ENCODE results near the gene PRSS2.
"Not testable (repeated sequence)": the region's sequence is repeated elsewhere in the genome, so short reads cannot be mapped to it uniquely, and the experiment has no call there.

The PRSS2 gene

DNA sequence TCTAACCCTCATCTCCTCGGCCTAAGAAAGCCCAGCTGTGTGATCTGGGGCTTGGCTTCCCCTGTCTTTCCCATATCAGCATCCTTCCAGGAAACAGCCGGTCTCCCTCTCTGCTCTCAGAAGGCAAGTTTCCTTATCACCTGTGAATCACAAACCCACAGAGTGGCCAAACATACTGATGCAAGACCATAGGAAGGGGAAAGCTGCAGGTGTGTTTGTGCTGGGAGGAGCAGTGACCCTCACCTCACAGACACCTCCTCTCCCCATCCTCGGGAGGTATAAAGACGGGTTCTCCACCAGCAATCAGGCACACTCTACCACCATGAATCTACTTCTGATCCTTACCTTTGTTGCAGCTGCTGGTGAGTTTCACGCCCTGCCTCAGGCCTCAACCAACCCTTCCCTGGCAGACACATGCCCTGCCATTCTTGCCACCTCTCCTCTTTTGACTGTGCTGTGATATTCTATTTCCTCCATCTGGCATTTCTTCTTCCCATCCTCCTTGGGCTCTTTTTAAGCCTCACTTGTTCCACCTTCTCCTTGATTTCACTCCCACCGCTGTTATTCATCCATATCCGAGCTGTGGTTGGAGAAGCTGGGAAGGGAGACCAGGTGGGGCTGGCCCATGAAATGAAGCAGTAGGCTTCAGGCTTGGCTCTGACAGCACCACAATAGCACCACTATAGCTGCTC lies at the start of gene PRSS2:
Gene PRSS2, plus strand, starts transcription at position 310 of the 692 bp plus-strand sequence. Its CDS starts 13 bp downstream, at position 323.
- no peak for DNase-seq

DNA sequence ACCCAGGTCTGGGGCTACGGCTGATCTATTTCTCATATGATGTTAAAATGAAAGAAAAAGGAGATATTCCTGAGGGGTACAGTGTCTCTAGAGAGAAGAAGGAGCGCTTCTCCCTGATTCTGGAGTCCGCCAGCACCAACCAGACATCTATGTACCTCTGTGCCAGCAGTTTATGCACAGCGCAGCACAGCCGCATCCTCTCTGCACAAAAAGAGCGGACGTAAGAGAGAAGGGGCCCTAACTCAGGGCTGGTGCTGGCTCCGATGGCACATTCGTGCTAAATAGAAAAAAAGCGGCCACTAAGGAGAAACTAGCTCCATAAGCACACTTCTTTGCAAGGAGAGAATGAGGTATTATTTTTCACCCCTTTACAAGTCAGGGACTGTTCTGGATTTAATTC lies 49.8 kb upstream of the PRSS2 start:
- no peak for DNase-seq

DNA sequence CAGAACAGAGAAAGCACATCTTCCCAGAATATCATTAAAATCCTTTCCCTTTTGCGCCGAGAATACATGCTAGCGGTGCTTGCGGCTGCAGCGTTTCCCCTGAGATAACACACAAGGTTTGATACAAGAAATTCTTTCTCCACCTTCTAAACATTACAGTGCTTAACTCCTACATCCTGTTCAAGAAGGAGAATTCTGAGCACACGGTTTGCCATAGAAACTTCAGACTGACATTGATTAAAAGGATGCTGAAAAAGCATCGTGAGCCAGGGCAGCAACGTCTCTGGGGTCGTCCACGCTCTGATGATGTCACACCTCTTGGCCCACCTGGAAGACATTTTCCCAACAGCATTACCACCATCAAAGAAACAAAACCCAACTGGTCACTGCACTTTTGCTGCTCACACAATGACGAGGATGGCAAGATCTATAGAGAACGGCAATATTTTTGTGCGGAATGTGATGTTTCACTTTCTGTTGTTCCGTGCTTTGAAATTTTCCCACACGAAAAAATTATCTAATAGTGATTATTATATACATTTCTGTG lies 48.4 kb upstream of the PRSS2 start:
- DNase-seq, result no peak

DNA sequence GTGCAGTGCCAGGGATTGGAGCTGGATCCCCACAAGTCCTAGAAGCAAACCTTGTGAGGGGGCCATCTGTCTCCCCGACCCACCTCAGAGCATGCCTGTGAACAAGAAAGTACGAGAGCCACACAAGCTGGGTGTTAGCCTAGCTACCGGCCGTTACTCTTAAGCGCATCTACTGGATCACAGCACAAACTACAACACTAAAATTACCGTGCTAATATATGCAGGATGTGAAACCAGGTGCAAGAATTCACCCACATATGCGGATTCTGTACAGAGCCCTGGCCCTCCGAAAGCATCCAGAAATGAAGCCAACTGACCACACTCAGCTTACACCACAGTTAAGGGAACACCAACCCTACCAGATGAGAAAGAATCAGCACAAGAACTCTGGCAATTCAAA lies 37.5 kb upstream of the PRSS2 start:
- no peak for DNase-seq

DNA sequence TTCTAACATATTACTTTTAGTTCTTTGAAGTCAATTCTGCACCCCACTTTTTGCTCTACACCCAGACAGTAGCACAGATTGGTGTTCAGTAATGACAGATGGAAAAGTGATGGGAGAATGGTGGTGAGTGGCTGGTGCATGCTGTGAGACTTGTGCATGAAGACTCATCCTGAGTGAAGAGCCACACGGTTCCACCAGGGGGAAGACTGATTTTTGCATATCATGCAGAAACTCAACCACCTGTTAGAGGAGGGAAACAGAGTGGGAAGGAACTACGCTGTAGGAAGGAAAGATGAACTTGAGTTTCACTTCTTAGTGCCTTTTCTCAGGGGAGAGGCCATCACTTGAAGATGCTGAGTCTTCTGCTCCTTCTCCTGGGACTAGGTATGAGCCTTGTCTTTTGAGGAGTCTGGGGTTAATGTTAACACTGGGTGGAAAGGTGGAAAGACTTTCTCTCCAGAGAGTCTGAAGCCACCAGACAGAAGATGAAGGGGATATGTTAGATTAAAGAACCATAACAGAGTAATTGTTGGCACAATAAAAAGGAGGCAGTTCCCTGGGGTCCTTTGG lies 30.8 kb upstream of the PRSS2 start:
- DNase-seq, result no peak

DNA sequence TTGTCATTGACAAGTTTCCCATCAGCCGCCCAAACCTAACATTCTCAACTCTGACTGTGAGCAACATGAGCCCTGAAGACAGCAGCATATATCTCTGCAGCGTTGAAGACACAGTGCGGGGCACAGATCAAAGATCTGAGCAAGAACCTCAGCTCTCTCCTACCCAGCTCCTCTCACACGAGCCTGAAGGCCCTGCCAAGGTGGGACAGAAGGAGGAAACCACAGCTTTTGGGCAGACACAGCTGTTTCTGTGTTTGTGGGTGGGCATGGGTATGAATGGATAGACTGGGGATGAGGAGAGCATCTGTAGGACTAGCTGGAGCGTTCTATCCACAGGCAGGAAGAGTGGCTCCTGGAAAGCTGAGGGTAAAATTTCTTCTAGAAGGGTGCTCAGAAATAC lies 30.0 kb upstream of the PRSS2 start:
- DNase-seq, result no peak

DNA sequence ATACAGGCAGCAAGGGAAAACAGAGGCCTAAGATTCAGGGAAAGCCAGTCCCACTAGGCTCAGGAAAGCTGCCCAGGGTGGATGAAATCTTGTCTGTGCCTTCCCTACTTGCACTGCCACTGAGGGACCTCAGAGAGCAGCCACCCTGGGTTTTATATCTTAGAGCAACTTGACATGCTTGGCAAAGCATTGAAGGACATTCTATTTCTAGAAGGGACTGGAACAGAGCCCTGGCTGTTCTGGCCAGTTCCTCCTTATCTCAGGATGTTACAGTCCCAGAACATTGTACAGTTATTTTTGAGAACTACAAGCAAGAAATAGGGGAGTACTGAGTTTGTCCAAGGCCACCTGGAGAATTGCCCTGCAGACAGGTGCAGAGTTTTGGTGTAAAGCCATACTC lies 28.8 kb upstream of the PRSS2 start:
- not testable (repeated sequence) for DNase-seq

DNA sequence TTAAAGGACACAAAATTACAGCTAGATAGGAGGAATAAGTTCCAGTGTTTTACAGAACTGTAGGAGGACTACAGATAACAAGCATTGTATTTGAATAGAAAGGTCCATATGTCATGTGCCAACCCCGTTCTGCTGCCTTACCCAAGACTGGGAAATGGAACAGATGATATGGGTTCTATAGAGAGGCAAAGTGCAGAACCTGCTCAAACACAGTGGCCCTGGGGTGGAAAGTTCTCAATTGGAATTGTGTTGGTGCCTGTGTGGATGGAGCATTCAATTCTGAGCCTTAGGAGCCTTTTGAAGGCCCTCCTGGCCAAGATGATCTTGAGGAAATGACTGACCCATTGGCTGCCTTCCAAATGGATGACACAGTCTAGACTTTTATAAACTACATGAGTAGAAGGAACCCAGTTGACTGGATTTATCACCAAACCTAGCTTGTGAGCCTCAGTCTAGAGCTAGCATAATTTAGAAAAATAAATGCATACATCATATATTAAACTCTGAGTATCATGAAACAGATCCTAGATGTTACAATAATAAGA lies 25.6 kb upstream of the PRSS2 start:
- no peak for DNase-seq

DNA sequence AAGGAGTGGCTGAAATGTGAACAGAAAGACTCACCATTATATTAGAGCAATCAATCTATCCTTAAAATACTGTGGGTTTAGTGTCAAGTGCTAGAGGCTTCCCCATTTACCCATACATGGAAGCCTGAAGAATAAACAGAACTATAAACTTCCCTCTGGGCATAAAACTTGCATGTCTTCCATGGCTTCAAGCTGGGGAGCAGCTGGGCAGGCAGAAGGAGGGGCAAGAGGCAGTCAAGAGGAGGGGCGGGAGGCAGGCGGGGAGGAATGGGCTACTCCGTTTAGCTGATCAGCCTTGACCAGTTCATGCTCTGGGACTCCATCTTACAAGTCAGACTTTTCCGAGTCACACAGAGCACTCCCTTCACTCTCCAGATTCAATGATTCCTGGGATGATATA lies 25.0 kb upstream of the PRSS2 start:
- DNase-seq, result no peak

DNA sequence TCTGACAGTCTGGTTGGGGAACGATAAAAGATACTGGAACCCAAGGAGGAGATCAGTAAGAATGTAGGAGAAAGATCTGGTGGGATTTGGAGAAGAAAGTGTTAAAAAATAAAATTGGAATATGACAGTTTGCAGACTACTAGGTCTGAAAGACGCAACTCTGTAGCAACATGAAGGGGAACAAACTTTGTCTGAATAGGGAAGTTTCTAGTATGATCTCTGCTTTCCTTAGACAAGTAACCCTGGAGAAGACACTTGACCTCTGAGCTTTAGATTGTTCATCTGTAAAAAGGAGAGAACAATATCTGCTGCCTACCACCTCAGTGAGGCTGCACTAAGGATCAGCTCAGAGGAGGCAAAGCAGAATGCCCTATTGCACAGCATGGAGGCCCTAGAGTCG lies 24.5 kb upstream of the PRSS2 start:
- DNase-seq, result no peak

DNA sequence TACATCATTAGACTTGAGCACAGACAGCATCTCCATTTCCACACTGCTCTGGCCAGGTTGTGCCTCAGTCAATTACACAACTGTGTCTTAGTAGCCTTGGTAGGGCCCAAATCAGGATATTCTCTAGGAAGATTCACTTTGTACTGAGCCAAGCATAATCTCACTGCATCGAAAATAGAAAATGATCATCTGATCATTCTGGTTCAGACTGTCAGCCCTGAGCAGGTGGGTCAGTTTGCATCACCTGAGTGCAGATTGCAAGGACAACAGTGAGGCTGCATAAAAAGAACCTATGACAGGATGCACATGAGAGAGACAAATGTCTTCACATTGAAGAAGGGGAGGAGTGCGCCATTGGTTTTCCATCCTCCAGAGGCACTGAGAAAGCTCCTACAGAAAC lies 22.4 kb upstream of the PRSS2 start:
- DNase-seq, result not testable (repeated sequence)

DNA sequence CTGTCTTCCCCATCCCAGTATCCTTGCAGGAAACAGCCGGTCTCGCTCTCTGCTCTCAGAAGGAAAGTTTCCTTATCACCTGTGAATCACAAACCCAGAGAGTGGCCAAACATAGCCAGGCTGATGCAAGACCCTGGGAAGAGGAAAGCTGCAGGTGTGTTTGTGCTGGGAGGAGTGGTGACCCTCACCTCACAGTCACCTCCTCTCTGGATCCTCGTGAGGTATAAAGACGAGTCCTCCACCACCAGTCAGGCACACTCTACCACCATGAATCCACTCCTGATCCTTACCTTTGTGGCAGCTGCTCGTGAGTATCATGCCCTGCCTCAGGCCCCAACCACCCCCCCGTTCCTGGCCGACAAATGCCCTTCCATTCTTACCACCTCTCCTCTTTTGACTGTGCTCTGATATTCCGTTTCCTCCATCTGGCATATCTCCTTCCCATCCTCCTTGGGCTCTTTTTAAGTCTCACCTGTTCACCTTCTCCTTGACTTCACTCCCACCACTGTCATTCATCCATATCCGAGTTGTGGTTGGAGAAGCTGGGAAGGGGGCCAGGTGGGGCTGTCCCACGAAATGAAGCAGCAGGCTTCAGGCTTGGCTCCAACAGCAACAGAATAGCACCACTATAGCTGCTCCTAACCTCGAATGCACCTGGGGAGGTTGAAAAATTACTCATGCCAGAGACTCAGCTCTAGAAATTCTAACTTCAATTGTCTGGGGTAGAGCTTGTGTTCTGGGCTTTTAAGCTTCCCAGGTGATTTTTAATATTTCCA lies 21.4 kb upstream of the PRSS2 start, which contains the start of gene PRSS1:
Gene PRSS1, plus strand, starts transcription at position 255 of the 776 bp plus-strand sequence. Its CDS starts 13 bp downstream, at position 268.
- no peak for DNase-seq

DNA sequence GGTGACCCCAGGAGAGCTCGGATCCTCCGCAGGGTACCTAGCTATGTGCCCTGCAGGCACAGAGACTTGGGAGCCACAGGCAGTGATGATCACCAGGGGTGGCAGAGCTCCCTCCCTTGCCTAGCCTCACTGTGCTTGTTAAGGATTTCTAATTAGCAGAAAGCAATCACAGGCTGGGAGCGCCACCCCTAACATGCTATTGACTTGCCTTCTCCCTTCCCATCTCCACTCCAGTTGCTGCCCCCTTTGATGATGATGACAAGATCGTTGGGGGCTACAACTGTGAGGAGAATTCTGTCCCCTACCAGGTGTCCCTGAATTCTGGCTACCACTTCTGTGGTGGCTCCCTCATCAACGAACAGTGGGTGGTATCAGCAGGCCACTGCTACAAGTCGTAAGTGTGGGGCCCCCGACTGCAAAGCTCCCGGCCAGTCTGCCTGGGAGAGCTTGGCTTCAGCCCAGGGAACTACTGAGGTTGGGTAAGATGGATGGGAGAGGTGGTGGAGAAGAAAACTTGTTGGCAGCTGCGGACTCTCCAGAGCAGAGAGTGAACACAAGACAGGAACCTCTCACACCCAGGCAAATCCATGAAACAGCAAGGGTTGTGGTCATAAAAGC lies 20.3 kb upstream of the PRSS2 start:
- DNase-seq, result no peak

DNA sequence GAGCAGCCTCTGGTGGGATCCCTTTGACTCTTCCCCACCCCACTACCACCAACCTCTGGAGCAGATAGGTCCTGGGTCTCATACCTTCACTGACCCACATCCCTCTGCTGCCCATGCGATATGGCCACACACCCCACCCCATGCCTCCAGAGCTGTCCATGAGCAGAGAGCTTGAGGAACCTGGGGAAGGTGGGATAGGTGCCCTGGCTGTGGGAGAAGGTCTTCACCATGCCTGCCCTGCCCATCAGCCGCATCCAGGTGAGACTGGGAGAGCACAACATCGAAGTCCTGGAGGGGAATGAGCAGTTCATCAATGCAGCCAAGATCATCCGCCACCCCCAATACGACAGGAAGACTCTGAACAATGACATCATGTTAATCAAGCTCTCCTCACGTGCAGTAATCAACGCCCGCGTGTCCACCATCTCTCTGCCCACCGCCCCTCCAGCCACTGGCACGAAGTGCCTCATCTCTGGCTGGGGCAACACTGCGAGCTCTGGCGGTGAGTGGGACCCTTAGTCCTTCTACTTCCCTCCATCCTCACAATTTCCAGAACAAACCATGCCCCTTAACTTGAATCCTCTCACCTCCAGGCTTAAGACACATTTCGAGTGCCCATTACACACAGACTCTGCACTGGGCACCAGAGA lies 19.1 kb upstream of the PRSS2 start:
- not testable (repeated sequence) for DNase-seq

DNA sequence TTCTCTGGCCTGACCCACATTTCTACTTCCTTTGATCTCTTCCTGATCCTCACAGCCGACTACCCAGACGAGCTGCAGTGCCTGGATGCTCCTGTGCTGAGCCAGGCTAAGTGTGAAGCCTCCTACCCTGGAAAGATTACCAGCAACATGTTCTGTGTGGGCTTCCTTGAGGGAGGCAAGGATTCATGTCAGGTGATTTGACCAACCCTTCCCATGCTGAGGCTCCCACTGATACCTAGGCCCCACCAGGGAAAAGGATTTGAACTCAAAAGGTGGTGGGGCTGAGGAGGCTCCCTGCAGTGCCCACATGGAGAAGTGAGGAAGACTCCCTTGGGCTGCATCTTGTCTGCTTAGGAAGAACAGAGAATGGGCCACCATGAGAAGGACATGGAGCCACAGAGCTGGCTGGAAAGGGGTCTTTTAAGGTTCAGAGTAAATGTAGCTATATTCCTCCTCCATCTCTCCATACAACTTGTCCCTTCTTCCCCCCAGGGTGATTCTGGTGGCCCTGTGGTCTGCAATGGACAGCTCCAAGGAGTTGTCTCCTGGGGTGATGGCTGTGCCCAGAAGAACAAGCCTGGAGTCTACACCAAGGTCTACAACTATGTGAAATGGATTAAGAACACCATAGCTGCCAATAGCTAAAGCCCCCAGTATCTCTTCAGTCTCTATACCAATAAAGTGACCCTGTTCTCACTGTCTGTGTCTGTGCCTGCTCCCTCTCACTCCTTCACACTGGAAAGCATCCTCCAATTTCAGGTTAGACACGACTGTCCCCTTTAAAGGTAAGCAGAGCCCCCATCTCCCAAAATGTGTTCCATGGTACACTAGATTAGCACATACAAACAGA lies 18.2 kb upstream of the PRSS2 start:
- no peak for DNase-seq

DNA sequence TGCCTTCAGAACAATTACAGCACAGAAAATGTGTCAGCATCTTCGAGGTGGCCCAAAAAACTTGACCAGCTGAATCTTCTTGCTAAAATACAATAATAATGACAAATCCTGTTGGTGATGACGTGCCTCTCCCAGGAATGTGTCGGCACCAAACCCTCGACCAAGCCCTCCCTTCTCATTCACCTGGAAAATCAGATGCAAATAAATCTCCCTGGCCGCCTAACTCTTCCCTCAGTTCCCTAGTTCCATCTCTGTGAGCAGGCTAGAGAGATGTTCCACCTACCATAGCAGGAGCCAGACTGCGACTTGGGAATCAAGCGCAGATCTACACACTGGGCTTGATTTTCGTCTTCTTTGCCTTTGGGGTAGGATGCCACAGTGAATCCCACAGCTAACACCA lies 17.4 kb upstream of the PRSS2 start:
- DNase-seq, result no peak

DNA sequence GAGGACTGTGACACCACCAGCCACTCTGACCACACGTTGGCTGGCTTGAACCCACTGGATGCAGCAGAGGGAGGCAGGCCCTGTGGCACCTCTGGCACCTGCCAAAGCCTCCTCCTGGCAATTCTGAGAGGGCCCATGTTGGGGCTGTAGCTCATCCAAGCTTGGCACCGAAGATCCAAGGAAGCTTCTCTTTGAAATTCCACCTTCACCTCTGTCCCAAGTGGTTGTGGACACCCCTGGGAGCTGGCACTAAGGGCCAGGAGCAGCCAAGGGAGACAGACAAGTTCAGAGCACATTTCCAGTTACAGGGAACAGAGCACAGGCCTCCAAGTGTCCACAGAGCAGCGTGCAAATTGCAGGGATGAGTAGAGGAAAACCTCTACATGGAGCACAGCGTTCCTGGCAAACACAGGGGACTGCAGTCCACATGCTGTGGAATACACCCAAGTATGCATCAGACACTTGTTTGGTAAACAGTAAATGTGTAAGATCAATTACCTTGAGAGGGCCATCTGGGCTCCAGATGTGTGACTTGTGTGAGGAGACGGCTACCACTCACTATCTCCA lies 16.8 kb upstream of the PRSS2 start:
- not testable (repeated sequence) for DNase-seq

DNA sequence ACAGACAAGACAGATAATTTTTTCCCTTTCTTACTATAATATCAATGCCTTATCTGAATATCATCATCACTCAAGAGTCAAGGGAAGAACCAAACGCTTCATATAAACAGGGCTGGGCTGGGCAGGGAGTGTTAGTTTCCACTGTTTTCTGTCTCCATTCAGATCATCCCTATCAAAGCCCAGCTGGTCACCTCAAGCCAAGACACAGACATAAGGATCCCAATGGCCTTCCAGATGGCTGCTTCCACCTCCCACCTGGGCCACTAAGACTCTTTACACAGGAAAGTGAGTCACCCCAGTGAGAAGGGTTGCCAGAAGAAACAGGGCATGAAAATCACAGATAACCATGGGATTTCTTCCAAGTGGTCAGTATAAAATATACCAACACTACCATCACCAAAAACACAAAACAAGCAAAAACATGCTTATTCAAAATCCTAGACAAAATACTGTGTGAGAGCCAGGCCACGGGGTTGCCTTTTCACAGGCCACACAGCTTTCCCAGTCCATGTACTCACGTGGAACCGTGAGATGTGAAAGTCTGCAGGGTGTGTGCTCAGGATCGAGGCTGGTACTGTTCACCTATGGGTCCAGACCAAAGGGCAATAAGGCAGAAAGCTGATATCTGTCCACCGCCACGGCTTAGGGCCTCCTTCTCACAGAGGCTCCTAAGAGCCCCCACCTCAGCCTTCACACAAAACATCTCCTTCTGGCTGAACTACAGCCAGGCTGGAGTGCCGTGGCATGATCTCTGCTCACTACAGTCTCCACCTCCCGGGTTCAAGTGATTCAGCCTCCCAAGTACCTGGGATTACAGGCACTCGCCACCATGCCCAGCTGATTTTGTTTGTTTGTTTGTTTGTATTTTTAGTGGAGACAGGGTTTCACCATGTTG lies 15.8 kb upstream of the PRSS2 start:
- DNase-seq, result no peak

DNA sequence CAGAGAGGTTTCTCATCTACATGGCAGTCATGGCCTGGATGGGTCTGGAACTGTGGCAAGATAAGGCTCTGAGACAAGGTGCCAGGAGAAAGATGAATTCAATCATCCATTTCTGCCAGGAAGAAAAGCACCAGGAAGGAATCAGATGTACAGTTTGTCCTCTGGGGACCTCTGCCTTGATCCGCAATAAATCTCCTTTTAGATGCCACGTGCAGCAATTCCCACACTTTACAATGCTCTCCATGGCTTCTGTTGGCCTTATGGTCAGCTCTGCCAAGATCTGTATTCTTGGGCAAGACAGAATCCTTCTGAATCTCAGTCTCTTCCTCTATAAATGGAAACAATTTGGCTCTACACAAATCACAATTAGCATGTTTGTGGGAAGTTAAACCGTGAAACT lies 12.5 kb upstream of the PRSS2 start:
- not testable (repeated sequence) for DNase-seq

DNA sequence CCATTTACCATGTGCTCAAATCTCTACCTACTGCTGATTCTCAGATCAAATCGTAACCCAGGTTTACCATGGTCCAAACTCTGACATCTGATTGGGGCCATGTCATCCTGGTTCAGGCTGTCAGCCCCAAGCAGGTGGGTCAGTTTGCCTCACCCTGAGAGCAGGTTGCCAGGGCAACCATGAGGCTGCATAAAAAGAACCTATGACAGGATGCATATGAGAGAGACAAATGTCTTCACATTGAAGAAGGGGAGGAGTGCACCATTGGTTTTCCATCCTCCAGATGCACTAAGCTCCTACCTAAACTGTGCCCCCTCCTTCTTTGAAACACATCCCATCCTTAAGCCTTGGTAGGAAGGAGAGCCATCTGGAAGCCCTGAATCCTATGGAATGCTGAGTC lies 11.3 kb upstream of the PRSS2 start:
- DNase-seq, result no peak

All from NCI-H526 (cell line).